Mucosa of descending colon (tissue), 3 donors: ENCODE results near the gene GALNT4. TPM values are rescaled to one million over a fixed set of nuclear protein-coding genes. Genes with fewer than 3 reads are reported as not detected.

Experiments used
- ATAC-seq: fragments of 200-7000 bp; cut with Tn5 transposase; one replicate; pipeline ENCODE4 v1.9.1; 2020; ENCODE audit warnings: mild to moderate bottlenecking, moderate library complexity
- DNase-seq, 3 donors: peaks; one replicate each; pipeline ENCODE4 v3.0.0-alpha.2; 2020
- H3K36me3 ChIP-seq: fragments of 200-600 bp; one replicate; pipeline ENCODE4 v1.8.0; 2021; ENCODE audit warnings: low read depth, mild to moderate bottlenecking
- H3K4me1 ChIP-seq: fragments of 200-600 bp; one replicate; pipeline ENCODE4 v1.8.0; 2021; ENCODE audit warnings: low read depth, mild to moderate bottlenecking
- H3K4me3 ChIP-seq: fragments of 200-600 bp; one replicate; pipeline ENCODE4 v1.8.0; 2021; ENCODE audit warnings: mild to moderate bottlenecking
- H3K9me3 ChIP-seq: fragments of 200-600 bp; one replicate; pipeline ENCODE4 v1.8.0; 2021; ENCODE audit warnings: mild to moderate bottlenecking
- CTCF ChIP-seq: fragments of 200-600 bp; IDR thresholded peaks from one replicate; pipeline ENCODE4 v1.8.0; 2022; ENCODE audit warnings: antibody characterized with exemption, mild to moderate bottlenecking
- intact Hi-C, 2 donors: fragments of 100-400 bp; cut with DNase I in 1 of 2; cut with micrococcal nuclease in 1 of 2; formaldehyde crosslinking; loops; one replicate each; pipeline versions ENCODE4 v1.11.0 to v1.11.1; 2022; cut with DNase I, micrococcal nuclease
- total RNA-seq, 3 donors: library from RNA; stranded (reverse); fragmentation: NEBNext Ultra II Directional in 2 of 3; extraction: Animal tissue kit (Norgen Biotek cat#: 25700) in 2 of 3; gene quantifications; one replicate each; pipeline versions ENCODE4 v1.2.1 to v1.2.4, GENCODE V29; 2021 to 2023
- donor health status: DM: no; HTN: no; CAD: no; lungs with moderate emphysema.
- donor health status: DM: no; HTN: no; CAD: no.
- donor health status: DM: no; HTN: yes; CAD: no.

The GALNT4 gene
- total RNA-seq, 3 donors from 2014 or later, result 19.3 to 49.6 (median 41.9) TPM

- DNase-seq, result peak in 1 of 3 donors; percentile 33
- intact Hi-C loops, result loop anchor here in 1 of 2 donors (10.0 kb wide), 2 partner anchors 49 to 469 kb away; no protein-coding TSS in a partner anchor
- ATAC-seq, result no peak
- no peaks in the 10 kb centered on the region for H3K9me3 ChIP-seq
- H3K36me3 ChIP-seq, result no peaks in the 10 kb centered on the region
- H3K4me1 ChIP-seq, result peaks cover 14% of the 10 kb centered on the region
- H3K4me3 ChIP-seq, result peak overlapping the region; percentile 0
- no peak for TF ChIP-seq CTCF
These were observed 1.2 kb downstream of the GALNT4 start for GRCh38 chr12:89523393-89523792.

- H3K36me3 ChIP-seq, result no peaks in the 10 kb centered on the region
- no peaks in the 10 kb centered on the region for H3K9me3 ChIP-seq
- DNase-seq (no peak), ATAC-seq (no peak)
- TF ChIP-seq CTCF, result no peak
- intact Hi-C loops, result loop anchor here in 1 of 2 donors (10.0 kb wide), 2 partner anchors 47 to 467 kb away; no protein-coding TSS in a partner anchor
- H3K4me3 ChIP-seq, result no peak overlapping the region
- H3K4me1 ChIP-seq, result peaks cover 18% of the 10 kb centered on the region
These were observed 3.0 kb downstream of the GALNT4 start for GRCh38 chr12:89521364-89522223.

GRCh38 chr12:89517720-89518119, 6.9 kb downstream of the GALNT4 start:
- DNase-seq, result no peak
- peak; percentile 58 for ATAC-seq
- H3K36me3 ChIP-seq, result no peaks in the 10 kb centered on the region
- no peaks in the 10 kb centered on the region for H3K9me3 ChIP-seq
- intact Hi-C loops, result no loop called here
- peaks cover 10% of the 10 kb centered on the region for H3K4me1 ChIP-seq
- no peak overlapping the region for H3K4me3 ChIP-seq
- TF ChIP-seq CTCF, result no peak

GRCh38 chr12:89516633-89517032, 8.0 kb downstream of the GALNT4 start:
- no peak overlapping the region for H3K4me3 ChIP-seq
- no peak for TF ChIP-seq CTCF
- H3K9me3 ChIP-seq, result no peaks in the 10 kb centered on the region
- DNase-seq (no peak), ATAC-seq (no peak)
- no peaks in the 10 kb centered on the region for H3K36me3 ChIP-seq
- intact Hi-C loops, result no loop called here
- peaks cover 10% of the 10 kb centered on the region for H3K4me1 ChIP-seq

GRCh38 chr12:89514751-89515150, 9.8 kb downstream of the GALNT4 start:
- Histone ChIP-seq H3K36me3 (no peaks in the 10 kb centered on the region), H3K4me1 (peaks cover 6% of the 10 kb centered on the region), H3K9me3 (no peaks in the 10 kb centered on the region), H3K4me3 (no peak overlapping the region)
- intact Hi-C loops, result no loop called here
- ATAC-seq (no peak), DNase-seq (no peak)
- no peak for TF ChIP-seq CTCF
